GM23248 (cell line): ENCODE results near the gene COL16A1. TPM values are rescaled to one million over a fixed set of nuclear protein-coding genes. Genes with fewer than 3 reads are reported as not detected.
"Not testable (repeated sequence)": the region's sequence is repeated elsewhere in the genome, so short reads cannot be mapped to it uniquely, and the experiment has no call there.

ENCODE experiments used
- DNase-seq: peaks from one replicate; pipeline ENCODE4 v3.0.0-alpha.2; 2015
- H2AFZ ChIP-seq: fragments of 200-600 bp; sonication (generic); 2 replicates; pipeline ENCODE4 v1.6.1; 2016; ENCODE audit warnings: antibody characterized with exemption
- H3F3A ChIP-seq: fragments of 200-600 bp; sonication (generic); 2 replicates; pipeline ENCODE4 v1.6.1; 2016; ENCODE audit warnings: mild to moderate bottlenecking, antibody characterized with exemption, mixed run types; ENCODE audit not compliant: insufficient read depth
- H3K27ac ChIP-seq: fragments of 200-600 bp; sonication (generic); 2 replicates; pipeline ENCODE4 v1.5.1; 2016; ENCODE audit warnings: mild to moderate bottlenecking
- H3K27me3 ChIP-seq: fragments of 200-600 bp; sonication (generic); replicated peaks from 2 replicates; pipeline ENCODE4 v1.6.1; 2016; ENCODE audit warnings: mild to moderate bottlenecking; ENCODE audit not compliant: insufficient read depth
- H3K36me3 ChIP-seq: fragments of 200-600 bp; sonication (generic); 2 replicates; pipeline ENCODE4 v1.6.1; 2016; ENCODE audit warnings: low read depth, mild to moderate bottlenecking
- H3K4me1 ChIP-seq: fragments of 200-600 bp; sonication (generic); 2 replicates; pipeline ENCODE4 v1.6.1; 2016; ENCODE audit warnings: mild to moderate bottlenecking; ENCODE audit not compliant: insufficient read depth
- H3K4me2 ChIP-seq: fragments of 200-600 bp; sonication (generic); one replicate; pipeline ENCODE4 v1.6.1; 2016; ENCODE audit warnings: mild to moderate bottlenecking; ENCODE audit not compliant: unreplicated experiment
- H3K4me3 ChIP-seq: fragments of 200-600 bp; sonication (generic); 2 replicates; pipeline ENCODE4 v1.5.1; 2016; ENCODE audit warnings: mild to moderate bottlenecking
- H3K79me2 ChIP-seq: fragments of 200-600 bp; sonication (generic); 2 replicates; pipeline ENCODE4 v1.6.1; 2016; ENCODE audit warnings: mild to moderate bottlenecking; ENCODE audit not compliant: insufficient read depth
- H3K9ac ChIP-seq: fragments of 200-600 bp; sonication (generic); 2 replicates; pipeline ENCODE4 v1.6.1; 2016; ENCODE audit warnings: mild to moderate bottlenecking
- H3K9me2 ChIP-seq: fragments of 200-600 bp; sonication (generic); 2 replicates; pipeline ENCODE4 v1.6.1; 2016; ENCODE audit warnings: mixed run types, mild to moderate bottlenecking, moderate library complexity; ENCODE audit not compliant: insufficient read depth
- H3K9me3 ChIP-seq: fragments of 200-600 bp; sonication (generic); one replicate; pipeline ENCODE4 v1.6.1; 2017; ENCODE audit warnings: low read depth
- H4K20me1 ChIP-seq: fragments of 200-600 bp; sonication (generic); 2 replicates; pipeline ENCODE4 v1.6.0; 2016; ENCODE audit not compliant: insufficient read depth
- EZH2 ChIP-seq: fragments of 200-600 bp; sonication (generic); IDR thresholded peaks from 2 replicates; pipeline ENCODE4 v1.6.1; 2018; ENCODE audit warnings: antibody characterized with exemption, mild to moderate bottlenecking; ENCODE audit not compliant: insufficient read depth, poor library complexity, severe bottlenecking
- EZH2phosphoT487 ChIP-seq: fragments of 200-600 bp; sonication (generic); IDR thresholded peaks from 2 replicates; pipeline ENCODE4 v1.6.1; 2018; ENCODE audit warnings: antibody characterized with exemption, moderate library complexity, mild to moderate bottlenecking, low read depth; ENCODE audit not compliant: insufficient read depth
- WGBS, 2 experiments: methylation state at CpG; one replicate each; pipeline ENCODE4 v1.1.6; 2015 to 2017; ENCODE audit warnings: low lambda C conversion rate in 2 of 2, low coverage in 1 of 2; ENCODE audit errors: missing lambda C conversion rate in 2 of 2; 5-methylcytosine and 5-hydroxymethylcytosine counted together
- in situ Hi-C: fragments of 300-500 bp; cut with MboI; formaldehyde crosslinking; loops from 2 replicates; pipeline ENCODE4 v1.15.0; 2020
- polyA plus RNA-seq: library from polyadenylated mRNA; unstranded; fragments of >200 nt; fragmentation: Nextera tagmentation; extraction: Ambion mirVana; gene quantifications from 2 replicates; pipeline ENCODE4 v1.2.1, GENCODE V29; 2016
- total RNA-seq: library from RNA; depleted of rRNA; stranded (reverse); fragments of >200 nt; shearing (Covaris generic); gene quantifications from 2 replicates; pipeline ENCODE4 v1.2.3, GENCODE V29; 2014

Gene COL16A1
- total and polyA plus RNA-seq, 2 experiments from 2014 or later = 67.3 to 247 TPM

DNA sequence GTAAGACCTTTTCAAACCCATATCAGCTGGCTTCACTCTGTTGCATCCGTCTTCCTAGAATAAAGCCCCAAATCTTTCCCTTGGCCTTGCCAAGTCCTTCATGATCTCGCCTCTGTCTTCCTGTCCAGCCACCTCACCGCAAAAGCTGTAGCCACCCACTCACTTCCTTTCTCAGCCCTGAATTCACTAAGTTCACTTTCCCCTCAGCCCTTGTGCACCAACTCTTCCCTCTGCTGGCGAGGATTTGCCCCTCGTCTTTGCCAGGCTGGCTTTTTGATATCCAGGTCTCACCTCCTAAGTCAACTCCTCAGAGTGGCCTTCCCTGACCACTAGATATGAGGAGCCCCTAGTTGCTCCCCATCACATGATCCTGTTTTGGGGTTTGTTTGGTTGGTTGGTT, 3.9 kb upstream of the COL16A1 start:
- Histone ChIP-seq H3K4me1 (peaks cover 51% of the 10 kb centered on the region), H3K4me3 (peak overlapping the region; percentile 31), H3K36me3 (no peaks in the 10 kb centered on the region), H3F3A (peaks cover 35% of the 10 kb centered on the region), H3K79me2 (peaks cover 10% of the 10 kb centered on the region), H3K9ac (peak overlapping the region; percentile 39), H3K4me2 (peak overlapping the region; percentile 51), H3K27me3 (no peaks in the 10 kb centered on the region), H4K20me1 (no peaks in the 10 kb centered on the region), H3K27ac (peak overlapping the region; percentile 53), H2AFZ (no peak overlapping the region), H3K9me3 (no peaks in the 10 kb centered on the region), H3K9me2 (no peaks in the 10 kb centered on the region)
- TF ChIP-seq EZH2phosphoT487 = no peak
- TF ChIP-seq EZH2 = no peak
- WGBS, 2 experiments = 2 to 6% methylated on average over 5 of the region's 5 CpGs
- DNase-seq = peak; percentile 92
- in situ Hi-C loops = no loop called here

DNA sequence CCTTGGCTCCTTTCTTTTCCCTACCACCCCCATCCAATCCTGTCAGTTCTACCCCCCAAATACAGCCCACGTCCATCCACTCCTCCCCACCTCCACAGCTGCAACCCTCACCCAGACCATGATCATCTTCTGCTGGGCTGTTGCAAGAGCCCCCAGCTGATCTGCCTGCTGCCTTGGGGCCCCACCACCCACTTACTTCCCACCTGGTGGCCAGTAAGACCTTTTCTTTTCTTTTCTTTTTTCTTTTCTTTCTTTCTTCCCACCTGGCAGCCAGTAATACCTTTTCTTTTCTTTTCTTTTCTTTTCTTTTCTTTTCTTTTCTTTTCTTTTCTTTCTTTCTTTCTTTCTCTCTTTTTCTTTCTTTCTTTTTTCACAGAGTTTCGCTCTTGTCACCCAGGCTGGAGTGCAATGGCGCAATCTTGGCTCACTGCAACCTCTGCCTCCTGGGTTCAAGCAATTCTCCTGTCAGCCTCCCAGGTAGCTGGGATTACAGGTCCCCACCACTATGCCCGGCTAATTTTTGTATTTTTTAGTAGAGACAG, 3.3 kb upstream of the COL16A1 start:
- H4K20me1 ChIP-seq, DNase-seq, in situ Hi-C loops, H3K27me3 ChIP-seq, H3K9me3 ChIP-seq, H3K9me2 ChIP-seq, H3K9ac ChIP-seq, H3K36me3 ChIP-seq, H2AFZ ChIP-seq: not testable (repeated sequence)
- Histone ChIP-seq H3F3A (peaks cover 36% of the 10 kb centered on the region), H3K4me3 (peak overlapping the region; percentile 31; the same call in 1 of the 2 replicates), H3K4me2 (peak overlapping the region; percentile 51), H3K4me1 (peaks cover 51% of the 10 kb centered on the region), H3K79me2 (peaks cover 16% of the 10 kb centered on the region), H3K27ac (peak overlapping the region; percentile 53)
- 97 to 98% methylated on average over 4 of the region's 4 CpGs for WGBS, 2 experiments

DNA sequence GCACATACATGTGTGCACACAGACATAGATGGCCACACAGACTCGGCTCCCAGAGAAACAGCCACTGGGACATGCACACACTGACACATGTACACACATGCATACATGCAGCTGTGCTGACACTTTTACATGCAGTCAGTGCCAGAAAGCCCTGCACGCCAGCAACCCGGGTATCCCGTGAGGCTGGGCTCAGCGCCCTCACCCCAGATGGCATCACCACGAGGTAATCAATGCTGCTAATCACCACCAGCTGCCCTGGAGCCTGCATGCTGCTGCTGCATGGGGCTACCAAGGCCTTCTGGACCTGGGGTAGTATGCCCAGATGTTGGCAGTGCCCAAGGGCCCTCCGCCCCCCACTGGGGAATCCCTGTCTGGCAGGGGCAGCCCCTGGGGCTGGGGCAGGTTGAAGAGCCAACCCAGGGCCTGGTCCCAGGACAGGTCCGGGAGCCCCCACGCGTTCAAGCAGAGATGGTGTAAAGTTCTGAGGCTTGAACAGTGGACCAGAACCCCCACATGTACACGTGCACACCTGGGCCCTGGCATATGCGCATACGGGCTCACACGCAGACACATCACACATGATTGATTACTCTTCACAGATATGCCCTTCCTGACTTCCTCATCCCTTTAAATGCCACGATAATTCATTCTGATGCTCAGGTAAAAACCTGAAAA, 2.7 kb upstream of the COL16A1 start:
- no peak overlapping the region for H3K27ac ChIP-seq

DNA sequence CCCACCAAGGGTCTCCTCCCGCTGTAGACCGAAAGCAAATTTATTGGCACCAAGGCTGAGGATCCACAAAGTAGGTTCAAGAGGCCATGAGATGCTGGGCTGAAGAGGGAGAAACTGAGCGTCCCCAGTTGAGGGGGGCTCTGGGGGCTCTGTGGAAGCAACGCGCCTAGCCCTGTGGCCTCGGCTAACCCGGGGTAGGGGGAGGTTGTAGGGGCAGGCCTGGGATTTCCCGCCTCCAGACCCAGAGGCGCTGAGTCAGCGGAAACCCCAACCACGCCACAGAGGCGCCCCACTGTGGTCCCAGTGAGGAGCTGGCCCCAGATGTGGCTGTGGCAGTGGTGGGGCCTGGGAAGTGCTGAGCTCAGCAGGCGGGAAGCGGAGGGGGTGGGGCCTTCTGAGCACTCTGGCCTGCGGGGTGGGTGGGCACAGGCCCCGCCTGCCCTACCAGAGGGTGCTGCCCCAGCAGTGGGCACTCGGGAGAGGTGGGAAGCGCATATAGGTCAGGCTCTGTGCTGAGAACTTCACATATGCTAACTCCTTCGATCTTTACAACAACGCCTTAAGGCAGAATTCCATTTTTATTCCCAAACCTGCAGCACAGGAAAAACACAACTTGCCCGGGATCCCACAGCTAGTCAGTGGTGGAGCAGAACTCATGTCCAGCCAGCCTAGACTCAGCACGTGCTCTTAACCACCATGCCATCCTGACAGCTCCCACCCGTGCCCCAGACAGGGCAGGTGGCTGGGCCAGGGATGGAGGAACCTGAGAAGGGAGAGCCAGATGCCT, 1.5 kb upstream of the COL16A1 start:
- Histone ChIP-seq H3F3A (peaks cover 42% of the 10 kb centered on the region), H3K4me1 (peaks cover 61% of the 10 kb centered on the region), H3K27me3 (no peaks in the 10 kb centered on the region), H3K4me3 (peak overlapping the region; percentile 84), H3K79me2 (peaks cover 19% of the 10 kb centered on the region), H2AFZ (peak overlapping the region; percentile 29), H3K4me2 (peak overlapping the region; percentile 93), H3K36me3 (no peaks in the 10 kb centered on the region), H3K9me2 (no peaks in the 10 kb centered on the region), H3K9ac (peak overlapping the region; percentile 89), H3K27ac (peak overlapping the region; percentile 89), H4K20me1 (no peaks in the 10 kb centered on the region), H3K9me3 (no peaks in the 10 kb centered on the region)
- peak; percentile 82 for DNase-seq
- WGBS, 2 experiments = 16 to 19% methylated on average over 20 to 22 of the region's 23 CpGs
- in situ Hi-C loops = no loop called here
- TF ChIP-seq EZH2 (no peak), EZH2phosphoT487 (no peak)

More for the DNA sequence above, 2.7 kb upstream of the COL16A1 start:
- Histone ChIP-seq H3K36me3 (no peaks in the 10 kb centered on the region), H3F3A (peaks cover 36% of the 10 kb centered on the region), H3K4me3 (no peak overlapping the region), H2AFZ (no peak overlapping the region), H3K4me1 (peaks cover 51% of the 10 kb centered on the region), H3K9me2 (no peaks in the 10 kb centered on the region), H3K9me3 (no peaks in the 10 kb centered on the region), H4K20me1 (no peaks in the 10 kb centered on the region), H3K4me2 (no peak overlapping the region), H3K79me2 (peaks cover 19% of the 10 kb centered on the region), H3K9ac (no peak overlapping the region), H3K27me3 (no peaks in the 10 kb centered on the region)
- in situ Hi-C loops = no loop called here
- 56 to 59% methylated on average over 14 to 15 of the region's 15 CpGs for WGBS, 2 experiments
- TF ChIP-seq EZH2 (no peak), EZH2phosphoT487 (no peak)
- peak; percentile 50 for DNase-seq
